ENCODE data around the gene IMMP2L. TPM values are rescaled to one million over a fixed set of nuclear protein-coding genes. Genes with fewer than 3 reads are reported as not detected.

IMMP2L gene
- total RNA-seq, 4 donors from 2014 or later, result 23.8 to 30.0 (median 27.7) TPM

- Histone ChIP-seq H3K9me3 (no peaks in the 10 kb centered on the region), H3K27ac (no peak overlapping the region), H3K4me1 (no peaks in the 10 kb centered on the region), H3K27me3 (no peaks in the 10 kb centered on the region), H3K4me3 (replicated peaks in 1 of 3) (no peak overlapping the region), H3K36me3 (no peaks in the 10 kb centered on the region)
- intact Hi-C loops (cut with DNase I), result no loop called here
- WGBS, 2 donors, result 93 to 95% methylated on average over 2 of the region's 2 CpGs
- DNase-seq, result no peak
- TF ChIP-seq POLR2A (IDR thresholded peaks at IDR 0.05), result no peak
- TF ChIP-seq CTCF (IDR thresholded peaks at IDR 0.05), result no peak
Measured at GRCh38 chr7:110891197-110891596, 671.1 kb downstream of the IMMP2L start.

- WGBS, 2 donors, result 89 to 90% methylated on average over 4 of the region's 4 CpGs
- H3K4me3 ChIP-seq (replicated peaks in 1 of 3), result no peak overlapping the region
- no peaks in the 10 kb centered on the region for H3K27me3 ChIP-seq
- no peak for DNase-seq
- no peaks in the 10 kb centered on the region for H3K36me3 ChIP-seq
- intact Hi-C loops (cut with DNase I), result no loop called here
- no peaks in the 10 kb centered on the region for H3K4me1 ChIP-seq
- H3K9me3 ChIP-seq, result no peaks in the 10 kb centered on the region
- TF ChIP-seq POLR2A (IDR thresholded peaks at IDR 0.05), result no peak
- no peak for TF ChIP-seq CTCF (IDR thresholded peaks at IDR 0.05)
- no peak overlapping the region for H3K27ac ChIP-seq
Measured at GRCh38 chr7:110890101-110890500, 672.2 kb downstream of the IMMP2L start.

GRCh38 chr7:110889335-110889734, 673.0 kb downstream of the IMMP2L start:
- Histone ChIP-seq H3K4me1 (no peaks in the 10 kb centered on the region), H3K4me3 (replicated peaks in 1 of 3) (no peak overlapping the region), H3K27me3 (no peaks in the 10 kb centered on the region), H3K27ac (no peak overlapping the region), H3K9me3 (no peaks in the 10 kb centered on the region), H3K36me3 (no peaks in the 10 kb centered on the region)
- no peak for TF ChIP-seq CTCF (IDR thresholded peaks at IDR 0.05)
- 94 to 96% methylated on average over 6 of the region's 6 CpGs for WGBS, 2 donors
- DNase-seq, result no peak
- intact Hi-C loops (cut with DNase I), result no loop called here

GRCh38 chr7:110888641-110889040, 673.7 kb downstream of the IMMP2L start:
- Histone ChIP-seq H3K36me3 (no peaks in the 10 kb centered on the region), H3K27ac (no peak overlapping the region), H3K9me3 (no peaks in the 10 kb centered on the region), H3K4me1 (no peaks in the 10 kb centered on the region), H3K27me3 (no peaks in the 10 kb centered on the region), H3K4me3 (replicated peaks in 1 of 3) (no peak overlapping the region)
- WGBS, 2 donors, result 83 to 89% methylated on average over 3 of the region's 3 CpGs
- intact Hi-C loops (cut with DNase I), result no loop called here
- no peak for DNase-seq
- TF ChIP-seq CTCF (IDR thresholded peaks at IDR 0.05) (no peak), POLR2A (IDR thresholded peaks at IDR 0.05) (no peak)

- Histone ChIP-seq H3K9me3 (no peaks in the 10 kb centered on the region), H3K27ac (no peak overlapping the region), H3K36me3 (no peaks in the 10 kb centered on the region), H3K4me1 (no peaks in the 10 kb centered on the region), H3K4me3 (replicated peaks in 1 of 3) (no peak overlapping the region), H3K27me3 (no peaks in the 10 kb centered on the region)
- 85 to 86% methylated on average over 4 of the region's 4 CpGs for WGBS, 2 donors
- TF ChIP-seq POLR2A (IDR thresholded peaks at IDR 0.05) (no peak), CTCF (IDR thresholded peaks at IDR 0.05) (no peak)
- intact Hi-C loops (cut with DNase I), result no loop called here
- no peak for DNase-seq
Measured at GRCh38 chr7:110885474-110885873, 676.8 kb downstream of the IMMP2L start.

Data from thyroid gland (tissue), 4 donors.